HepG2 (cell line): ENCODE results near the gene FOSB. TPM values are rescaled to one million over a fixed set of nuclear protein-coding genes. Genes with fewer than 3 reads are reported as not detected.

ENCODE experiments used
- ATAD3A ChIP-seq: sonication (generic); formaldehyde crosslinking; IDR thresholded peaks from 2 replicates; pipeline ENCODE4 v1.4.0; 2020; ENCODE audit warnings: missing genetic modification reagents
- CCAR2 ChIP-seq: fragments of 200-400 bp; formaldehyde crosslinking; optimal IDR thresholded peaks from 2 replicates; pipeline ENCODE3; 2018; ENCODE audit warnings: low read depth, mild to moderate bottlenecking, low read length, moderate library complexity
- DMAP1 ChIP-seq: IDR thresholded peaks from 2 replicates; pipeline ENCODE4 v1.6.1; 2016
- HOXA7 ChIP-seq: sonication (generic); formaldehyde crosslinking; IDR thresholded peaks from 2 replicates; pipeline ENCODE4 v1.8.1; 2022; ENCODE audit warnings: mild to moderate bottlenecking, missing genetic modification reagents, moderate library complexity
- NAIF1 ChIP-seq: sonication (generic); formaldehyde crosslinking; IDR thresholded peaks from 2 replicates; pipeline ENCODE4 v1.5.0; 2020; ENCODE audit warnings: mild to moderate bottlenecking, missing genetic modification reagents, borderline replicate concordance
- ONECUT2 ChIP-seq: sonication (generic); formaldehyde crosslinking; IDR thresholded peaks from 2 replicates; pipeline ENCODE4 v1.4.0; 2020; ENCODE audit warnings: missing genetic modification reagents
- PITX1 ChIP-seq: sonication (generic); formaldehyde crosslinking; IDR thresholded peaks from 2 replicates; pipeline ENCODE4 v1.5.1; 2020; ENCODE audit warnings: mild to moderate bottlenecking, missing genetic modification reagents
- SMARCE1 ChIP-seq: fragments of 450-650 bp; IDR thresholded peaks from 2 replicates; pipeline ENCODE4 v1.6.1; 2017; ENCODE audit warnings: borderline replicate concordance
- SP2 ChIP-seq: sonication (generic); formaldehyde crosslinking; IDR thresholded peaks from 2 replicates; pipeline ENCODE4 v1.5.1; 2020; ENCODE audit warnings: mild to moderate bottlenecking, missing genetic modification reagents
- TCF7L2 ChIP-seq: IDR thresholded peaks from 2 replicates; pipeline ENCODE4 v1.6.1; 2011; ENCODE audit warnings: mild to moderate bottlenecking, low read depth, low read length, moderate library complexity
- ZNF17 ChIP-seq: sonication (generic); formaldehyde crosslinking; IDR thresholded peaks from 2 replicates; pipeline ENCODE4 v1.5.0; 2020; ENCODE audit warnings: mild to moderate bottlenecking, missing genetic modification reagents
- ZNF446 ChIP-seq: sonication (generic); formaldehyde crosslinking; IDR thresholded peaks from 2 replicates; pipeline ENCODE4 v1.5.0; 2020; ENCODE audit warnings: mild to moderate bottlenecking, missing genetic modification reagents
- ZNF543 ChIP-seq: sonication (generic); formaldehyde crosslinking; IDR thresholded peaks from 2 replicates; pipeline ENCODE4 v1.4.0; 2020; ENCODE audit warnings: mild to moderate bottlenecking, missing genetic modification reagents
- ZNF605 ChIP-seq: sonication (generic); formaldehyde crosslinking; IDR thresholded peaks from 2 replicates; pipeline ENCODE4 v1.8.0; 2022; ENCODE audit warnings: mild to moderate bottlenecking, missing genetic modification reagents
- ZNF703 ChIP-seq: sonication (generic); formaldehyde crosslinking; IDR thresholded peaks from 2 replicates; pipeline ENCODE4 v1.5.1; 2020; ENCODE audit warnings: missing genetic modification reagents, mild to moderate bottlenecking, moderate library complexity, borderline replicate concordance
- ZNF775 ChIP-seq: sonication (generic); formaldehyde crosslinking; IDR thresholded peaks from 2 replicates; pipeline ENCODE4 v1.4.0; 2020; ENCODE audit warnings: missing genetic modification reagents, mild to moderate bottlenecking, moderate library complexity, borderline replicate concordance
- ZNF816 ChIP-seq: sonication (generic); formaldehyde crosslinking; IDR thresholded peaks from 2 replicates; pipeline ENCODE4 v1.8.0; 2022; ENCODE audit warnings: missing genetic modification reagents, mild to moderate bottlenecking, borderline replicate concordance
- ZNF841 ChIP-seq: sonication (generic); formaldehyde crosslinking; IDR thresholded peaks from 2 replicates; pipeline ENCODE4 v1.8.1; 2023; ENCODE audit warnings: missing genetic modification reagents, borderline replicate concordance
- polyA plus RNA-seq, 8 experiments: library from polyadenylated mRNA; depleted of rRNA in 3 of 8; stranded (reverse) in 7 of 8; unstranded in 1 of 8; fragments of >200 nt; fragmentation: Illumina TruSeq in 4 of 8; extraction: Trizol in 4 of 8; gene quantifications; 2 replicates each; pipeline versions ENCODE4 v1.2.1 to v1.2.3, GENCODE V29; 2011 to 2016; ENCODE audit warnings: low read depth in 4 of 8, missing spikeins in 1 of 8, mixed read lengths in 1 of 8; ENCODE audit not compliant: insufficient read depth in 1 of 8
- total RNA-seq, 5 experiments: library from RNA; depleted of rRNA; stranded (reverse); fragments of >200 nt; fragmentation: Illumina TruSeq; extraction: Trizol; gene quantifications; 2 replicates each; pipeline ENCODE4 v1.2.3, GENCODE V29; 2016; ENCODE audit warnings: low read depth in 1 of 5
- TF ChIP-seq, protein P1 (sequence below), 2 experiments: sonication (generic) in 1 of 2; formaldehyde crosslinking in 1 of 2; IDR thresholded peaks; 2 replicates each; pipeline versions ENCODE4 v1.6.1 to v1.9.0; 2014 to 2022; ENCODE audit warnings: antibody characterized with exemption in 1 of 2, borderline replicate concordance in 1 of 2, inconsistent platforms in 1 of 2, low read depth in 1 of 2, missing genetic modification reagents in 1 of 2
- TF ChIP-seq, protein P2 (sequence below): sonication (generic); formaldehyde crosslinking; IDR thresholded peaks from 2 replicates; pipeline ENCODE4 v1.8.0; 2022; ENCODE audit warnings: missing genetic modification reagents, low read depth, mild to moderate bottlenecking, borderline replicate concordance
- TF ChIP-seq, protein P3 (sequence below): sonication (generic); formaldehyde crosslinking; IDR thresholded peaks from 2 replicates; pipeline ENCODE4 v1.8.1; 2023; ENCODE audit warnings: mild to moderate bottlenecking, missing genetic modification reagents, borderline replicate concordance
- TF ChIP-seq, protein P4 (sequence below): sonication (generic); formaldehyde crosslinking; conservative IDR thresholded peaks from 2 replicates; pipeline ENCODE4 v1.8.0; 2022; ENCODE audit warnings: mild to moderate bottlenecking, moderate library complexity, missing genetic modification reagents

Gene FOSB
- total and polyA plus RNA-seq, 2 of the 13 experiments (the other 11 are each of a cell fraction or from before 2014, with no cell fraction given), result 2.8 to 6.0 TPM

DNA sequence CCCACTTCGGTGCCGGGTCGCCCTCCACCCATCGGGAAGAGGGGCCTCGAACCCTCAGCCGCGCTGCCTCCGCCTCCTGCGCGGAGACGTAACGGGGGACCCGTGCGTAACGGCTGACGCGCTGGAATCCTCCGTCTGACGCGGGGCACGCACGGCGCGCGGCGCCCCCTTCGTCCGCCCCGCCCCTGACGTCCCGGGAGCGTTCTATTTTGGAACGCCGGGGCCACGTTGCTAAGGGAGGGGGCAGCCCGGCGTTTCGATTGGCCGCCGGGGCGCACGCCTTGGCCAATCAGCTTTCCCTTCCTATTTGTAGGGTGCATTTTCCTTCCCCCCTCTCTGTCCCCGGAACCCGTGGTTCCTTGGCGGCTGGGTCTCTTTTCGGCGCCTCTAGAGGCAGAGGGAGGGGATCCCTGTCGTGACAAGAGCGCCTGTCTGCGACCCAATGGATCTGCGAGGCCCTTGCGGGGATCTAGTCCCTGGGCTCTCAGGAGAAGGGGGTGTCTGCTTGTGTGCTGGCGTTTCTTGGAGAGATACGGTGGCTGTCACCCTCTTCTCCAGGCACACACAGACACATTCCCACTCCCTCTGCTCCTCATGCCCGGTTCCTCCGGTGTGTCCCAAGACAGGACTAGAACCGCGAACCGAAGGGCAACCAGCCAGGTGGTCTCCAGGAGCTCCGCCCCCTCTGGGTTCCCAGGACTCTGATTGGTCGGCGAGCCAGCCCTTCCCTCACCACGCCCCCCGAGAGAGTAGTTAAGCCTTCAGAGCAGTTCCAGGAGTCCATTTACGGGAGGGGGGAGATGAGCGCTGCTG, 1.5 kb downstream of the FOSB start (continued):
- TF ChIP-seq, protein P1, sequence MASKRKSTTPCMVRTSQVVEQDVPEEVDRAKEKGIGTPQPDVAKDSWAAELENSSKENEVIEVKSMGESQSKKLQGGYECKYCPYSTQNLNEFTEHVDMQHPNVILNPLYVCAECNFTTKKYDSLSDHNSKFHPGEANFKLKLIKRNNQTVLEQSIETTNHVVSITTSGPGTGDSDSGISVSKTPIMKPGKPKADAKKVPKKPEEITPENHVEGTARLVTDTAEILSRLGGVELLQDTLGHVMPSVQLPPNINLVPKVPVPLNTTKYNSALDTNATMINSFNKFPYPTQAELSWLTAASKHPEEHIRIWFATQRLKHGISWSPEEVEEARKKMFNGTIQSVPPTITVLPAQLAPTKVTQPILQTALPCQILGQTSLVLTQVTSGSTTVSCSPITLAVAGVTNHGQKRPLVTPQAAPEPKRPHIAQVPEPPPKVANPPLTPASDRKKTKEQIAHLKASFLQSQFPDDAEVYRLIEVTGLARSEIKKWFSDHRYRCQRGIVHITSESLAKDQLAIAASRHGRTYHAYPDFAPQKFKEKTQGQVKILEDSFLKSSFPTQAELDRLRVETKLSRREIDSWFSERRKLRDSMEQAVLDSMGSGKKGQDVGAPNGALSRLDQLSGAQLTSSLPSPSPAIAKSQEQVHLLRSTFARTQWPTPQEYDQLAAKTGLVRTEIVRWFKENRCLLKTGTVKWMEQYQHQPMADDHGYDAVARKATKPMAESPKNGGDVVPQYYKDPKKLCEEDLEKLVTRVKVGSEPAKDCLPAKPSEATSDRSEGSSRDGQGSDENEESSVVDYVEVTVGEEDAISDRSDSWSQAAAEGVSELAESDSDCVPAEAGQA (IDR thresholded peaks at IDR 0.05; ENCODE audit: low read depth), result peak; percentile 91
- TF ChIP-seq, protein P1 (CRISPR knock-in tag; IDR thresholded peaks at IDR 0.05; ENCODE audit: borderline replicate concordance), result no peak
- TF ChIP-seq HOXA7 (CRISPR knock-in tag) (no peak), NAIF1 (CRISPR knock-in tag) (peak; percentile 80; the same call in 1 of the 2 replicates), ZNF841 (CRISPR knock-in tag) (no peak), SP2 (CRISPR knock-in tag) (peak; percentile 74), ZNF703 (CRISPR knock-in tag) (no peak), PITX1 (CRISPR knock-in tag) (peak; percentile 19; the same call in 1 of the 2 replicates), ATAD3A (no peak), ZNF605 (CRISPR knock-in tag) (peak; percentile 70), ZNF446 (CRISPR knock-in tag) (no peak), ZNF17 (no peak), DMAP1 (CRISPR knock-in tag) (peak; percentile 76; the same call in 1 of the 2 replicates), SMARCE1 (no peak), ZNF816 (CRISPR knock-in tag) (no peak), ONECUT2 (CRISPR knock-in tag) (no peak), ZNF775 (CRISPR knock-in tag) (no peak), CCAR2 (no peak), ZNF543 (CRISPR knock-in tag) (no peak), TCF7L2 (no peak)
- TF ChIP-seq, protein P2, sequence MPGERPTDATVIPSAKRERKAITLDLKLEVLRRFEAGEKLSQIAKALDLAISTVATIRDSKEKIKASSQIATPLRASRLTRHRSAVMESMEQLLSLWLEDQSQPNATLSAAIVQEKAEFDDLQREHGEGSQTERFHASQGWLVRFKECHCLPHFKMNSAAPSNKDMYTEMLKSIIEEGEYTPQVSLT (CRISPR knock-in tag), result no peak
- TF ChIP-seq, protein P3, sequence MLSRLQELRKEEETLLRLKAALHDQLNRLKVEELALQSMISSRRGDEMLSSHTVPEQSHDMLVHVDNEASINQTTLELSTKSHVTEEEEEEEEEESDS (CRISPR knock-in tag), result no peak
- TF ChIP-seq, protein P4, sequence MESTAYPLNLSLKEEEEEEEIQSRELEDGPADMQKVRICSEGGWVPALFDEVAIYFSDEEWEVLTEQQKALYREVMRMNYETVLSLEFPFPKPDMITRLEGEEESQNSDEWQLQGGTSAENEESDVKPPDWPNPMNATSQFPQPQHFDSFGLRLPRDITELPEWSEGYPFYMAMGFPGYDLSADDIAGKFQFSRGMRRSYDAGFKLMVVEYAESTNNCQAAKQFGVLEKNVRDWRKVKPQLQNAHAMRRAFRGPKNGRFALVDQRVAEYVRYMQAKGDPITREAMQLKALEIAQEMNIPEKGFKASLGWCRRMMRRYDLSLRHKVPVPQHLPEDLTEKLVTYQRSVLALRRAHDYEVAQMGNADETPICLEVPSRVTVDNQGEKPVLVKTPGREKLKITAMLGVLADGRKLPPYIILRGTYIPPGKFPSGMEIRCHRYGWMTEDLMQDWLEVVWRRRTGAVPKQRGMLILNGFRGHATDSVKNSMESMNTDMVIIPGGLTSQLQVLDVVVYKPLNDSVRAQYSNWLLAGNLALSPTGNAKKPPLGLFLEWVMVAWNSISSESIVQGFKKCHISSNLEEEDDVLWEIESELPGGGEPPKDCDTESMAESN (CRISPR knock-in tag), result 0 out of 2 replicates have a peak, but pooled peaks have one; percentile 30
